Breast epithelium (tissue), 4 donors: ENCODE data around the gene PKMYT1. TPM values are rescaled to one million over a fixed set of nuclear protein-coding genes. Genes with fewer than 3 reads are reported as not detected.

Experiments
- DNase-seq, 2 donors: peaks; one replicate each; pipeline ENCODE4 v3.0.0-alpha.2; 2019; ENCODE audit warnings: low spot score in 2 of 2
- H3K27ac ChIP-seq, 2 donors: fragments of 200-600 bp; sonication (generic) in 1 of 2; one replicate each; pipeline ENCODE4 v1.5.1; 2016 to 2019; ENCODE audit warnings: mild to moderate bottlenecking in 1 of 2
- H3K27me3 ChIP-seq, 2 donors: fragments of 200-600 bp; sonication (generic) in 1 of 2; one replicate each; pipeline versions ENCODE4 v1.5.1 to v1.6.0; 2017 to 2019; ENCODE audit warnings: control low read depth in 1 of 2, mild to moderate bottlenecking in 1 of 2
- H3K36me3 ChIP-seq: fragments of 200-600 bp; one replicate; pipeline ENCODE4 v1.5.1; 2019
- H3K4me1 ChIP-seq, 2 donors: fragments of 200-600 bp; sonication (generic); one replicate each; pipeline ENCODE4 v1.5.1; 2016 to 2019; ENCODE audit warnings: control low read depth in 1 of 2
- H3K4me3 ChIP-seq, 3 donors: fragments of 200-600 bp; sonication (generic); 1 replicate in 2 of 3; 2 replicates in 1 of 3; pipeline ENCODE4 v1.5.1; 2016 to 2019; ENCODE audit warnings: mild to moderate bottlenecking in 3 of 3, moderate library complexity in 2 of 3
- H3K9me3 ChIP-seq, 2 donors: fragments of 200-600 bp; sonication (generic) in 1 of 2; one replicate each; pipeline ENCODE4 v1.5.1; 2016 to 2019; ENCODE audit warnings: control low read depth in 1 of 2
- CTCF ChIP-seq, 3 donors: fragments of 450-650 bp; IDR thresholded peaks; one replicate each; pipeline ENCODE4 v1.5.1; 2016 to 2017; ENCODE audit warnings: antibody characterized with exemption in 3 of 3, mild to moderate bottlenecking in 3 of 3, moderate library complexity in 3 of 3
- POLR2A ChIP-seq: fragments of 450-650 bp; IDR thresholded peaks from one replicate; pipeline ENCODE4 v1.6.1; 2016; ENCODE audit warnings: antibody characterized with exemption, mild to moderate bottlenecking, moderate library complexity
- POLR2AphosphoS5 ChIP-seq, 3 donors: sonication (generic); formaldehyde crosslinking; IDR thresholded peaks; one replicate each; pipeline ENCODE4 v1.6.1; 2017; ENCODE audit warnings: antibody characterized with exemption in 3 of 3
- intact Hi-C: fragments of 100-400 bp; cut with DNase I; formaldehyde crosslinking; loops from one replicate; pipeline ENCODE4 v1.15.1; 2023; ENCODE audit warnings: low total_unique reads
- total RNA-seq, 3 donors: library from RNA; depleted of rRNA; stranded (reverse); fragments of >200 nt; gene quantifications; one replicate each; pipeline ENCODE4 v1.1.0, GENCODE V29; 2016

Gene PKMYT1
- total RNA-seq, 3 donors from 2014 or later = 0.66 to 1.4 (median 0.73) TPM

GRCh38 chr16:2971985-2972784 is 8.1 kb downstream of the PKMYT1 start:
- Histone ChIP-seq H3K27ac (no peak overlapping the region), H3K4me1 (peaks cover 4 to 6% of the 10 kb centered on the region in 2 donors), H3K27me3 (peaks cover 8 to 10% of the 10 kb centered on the region in 2 donors), H3K36me3 (no peaks in the 10 kb centered on the region), H3K4me3 (no peak overlapping the region), H3K9me3 (no peaks in the 10 kb centered on the region)
- no peak for DNase-seq
- intact Hi-C loops = no loop called here
- TF ChIP-seq POLR2AphosphoS5 (IDR thresholded peaks at IDR 0.05) (no peak), CTCF (IDR thresholded peaks at IDR 0.05) (no peak), POLR2A (no peak)

DNA sequence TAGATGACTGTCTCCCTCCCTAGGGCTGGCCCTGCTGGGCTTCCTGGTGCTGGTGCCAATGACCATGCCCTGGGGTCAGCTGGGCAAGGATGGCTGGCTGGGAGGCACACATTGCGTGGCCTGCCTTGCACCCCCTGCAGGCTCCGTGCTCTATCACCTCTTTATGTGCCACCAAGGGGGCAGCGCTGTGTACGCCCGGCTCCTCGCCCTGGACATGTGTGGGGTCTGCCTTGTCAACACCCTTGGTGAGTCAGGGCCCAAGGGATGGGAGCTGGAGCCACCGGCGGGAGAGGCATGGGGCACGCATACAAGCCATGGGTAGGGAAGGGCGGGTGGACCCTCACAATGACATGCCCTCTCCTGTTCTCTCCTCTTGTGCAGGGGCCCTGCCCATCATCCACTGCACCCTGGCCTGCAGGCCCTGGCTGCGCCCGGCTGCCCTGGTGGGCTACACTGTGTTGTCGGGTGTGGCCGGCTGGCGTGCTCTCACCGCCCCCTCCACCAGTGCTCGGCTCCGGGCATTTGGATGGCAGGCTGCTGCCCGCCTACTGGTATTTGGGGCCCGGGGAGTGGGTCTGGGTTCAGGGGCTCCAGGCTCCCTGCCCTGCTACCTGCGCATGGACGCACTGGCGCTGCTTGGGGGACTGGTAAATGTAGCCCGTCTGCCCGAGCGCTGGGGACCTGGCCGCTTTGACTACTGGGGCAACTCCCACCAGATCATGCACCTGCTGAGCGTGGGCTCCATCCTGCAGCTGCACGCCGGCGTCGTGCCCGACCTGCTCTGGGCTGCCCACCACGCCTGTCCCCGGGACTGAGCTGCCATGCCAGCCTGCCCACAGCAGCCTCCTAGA is 8.9 kb downstream of the PKMYT1 start:
- Histone ChIP-seq H3K4me1 (peaks cover 4 to 6% of the 10 kb centered on the region in 2 donors), H3K9me3 (no peaks in the 10 kb centered on the region), H3K36me3 (no peaks in the 10 kb centered on the region), H3K4me3 (no peak overlapping the region), H3K27ac (no peak overlapping the region), H3K27me3 (peaks cover 14 to 18% of the 10 kb centered on the region in 2 donors)
- no peak for TF ChIP-seq POLR2AphosphoS5 (IDR thresholded peaks at IDR 0.05)
- DNase-seq = no peak
- intact Hi-C loops = no loop called here

- TF ChIP-seq POLR2AphosphoS5 (IDR thresholded peaks at IDR 0.05) (no peak), CTCF (IDR thresholded peaks at IDR 0.05) (no peak), POLR2A (no peak)
- Histone ChIP-seq H3K27ac (peak overlapping the region in 1 of 2 donors; percentile 7), H3K9me3 (no peaks in the 10 kb centered on the region), H3K27me3 (peaks cover 14 to 25% of the 10 kb centered on the region in 2 donors), H3K4me1 (peaks cover 4 to 6% of the 10 kb centered on the region in 2 donors), H3K36me3 (no peaks in the 10 kb centered on the region), H3K4me3 (peak overlapping the region; percentile 64 to 86 (median 73))
- DNase-seq = no peak
- intact Hi-C loops = no loop called here
Measured at GRCh38 chr16:2970563-2970962, 9.7 kb downstream of the PKMYT1 start.

GRCh38 chr16:2969545-2970521 is 10.4 kb downstream of the PKMYT1 start:
- TF ChIP-seq POLR2A (no peak), CTCF (IDR thresholded peaks at IDR 0.05) (peak in 1 of 3 donors; percentile 25), POLR2AphosphoS5 (IDR thresholded peaks at IDR 0.05) (no peak)
- intact Hi-C loops = no loop called here
- peaks cover 15 to 33% of the 10 kb centered on the region in 2 donors for H3K27me3 ChIP-seq
- H3K4me3 ChIP-seq = peak overlapping the region; percentile 64 to 86 (median 73)
- DNase-seq = peak in 1 of 2 donors; percentile 31
- H3K9me3 ChIP-seq = no peaks in the 10 kb centered on the region
- no peaks in the 10 kb centered on the region for H3K36me3 ChIP-seq
- peak overlapping the region in 1 of 2 donors; percentile 7 for H3K27ac ChIP-seq
- peaks cover 6 to 11% of the 10 kb centered on the region in 2 donors for H3K4me1 ChIP-seq
